ENCODE results near the gene MUC5B. TPM values are rescaled to one million over a fixed set of nuclear protein-coding genes. Genes with fewer than 3 reads are reported as not detected.
A peak's percentile ranks its signal among the peaks of the same experiment; 100 is the strongest.

Gene MUC5B
- total RNA-seq, 1 donor: not detected

DNA sequence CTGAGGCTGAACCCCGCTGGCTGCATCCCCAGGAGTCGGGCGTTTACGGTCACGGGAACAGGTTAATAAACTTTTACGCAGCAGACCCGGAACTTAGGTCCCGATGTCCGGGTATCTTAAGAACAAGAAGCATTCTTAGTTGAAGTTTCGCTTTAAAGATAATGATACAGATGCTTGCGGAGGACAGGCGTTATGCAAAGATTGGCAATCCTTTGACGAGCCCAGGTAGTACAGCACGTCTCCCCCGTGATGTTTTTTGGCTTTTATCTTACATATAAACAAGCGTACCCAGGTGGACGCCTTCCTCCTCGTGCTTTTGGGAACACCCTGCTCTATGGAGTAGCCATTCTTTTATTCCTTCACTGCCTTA lies 87.4 kb downstream of the MUC5B start:
- peak overlapping the region; percentile 68 for H3K4me3 ChIP-seq (ENCODE audit: low read depth, low read length)
- TF ChIP-seq, protein P1, sequence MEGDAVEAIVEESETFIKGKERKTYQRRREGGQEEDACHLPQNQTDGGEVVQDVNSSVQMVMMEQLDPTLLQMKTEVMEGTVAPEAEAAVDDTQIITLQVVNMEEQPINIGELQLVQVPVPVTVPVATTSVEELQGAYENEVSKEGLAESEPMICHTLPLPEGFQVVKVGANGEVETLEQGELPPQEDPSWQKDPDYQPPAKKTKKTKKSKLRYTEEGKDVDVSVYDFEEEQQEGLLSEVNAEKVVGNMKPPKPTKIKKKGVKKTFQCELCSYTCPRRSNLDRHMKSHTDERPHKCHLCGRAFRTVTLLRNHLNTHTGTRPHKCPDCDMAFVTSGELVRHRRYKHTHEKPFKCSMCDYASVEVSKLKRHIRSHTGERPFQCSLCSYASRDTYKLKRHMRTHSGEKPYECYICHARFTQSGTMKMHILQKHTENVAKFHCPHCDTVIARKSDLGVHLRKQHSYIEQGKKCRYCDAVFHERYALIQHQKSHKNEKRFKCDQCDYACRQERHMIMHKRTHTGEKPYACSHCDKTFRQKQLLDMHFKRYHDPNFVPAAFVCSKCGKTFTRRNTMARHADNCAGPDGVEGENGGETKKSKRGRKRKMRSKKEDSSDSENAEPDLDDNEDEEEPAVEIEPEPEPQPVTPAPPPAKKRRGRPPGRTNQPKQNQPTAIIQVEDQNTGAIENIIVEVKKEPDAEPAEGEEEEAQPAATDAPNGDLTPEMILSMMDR (IDR thresholded peaks at IDR 0.05; ENCODE audit: insufficient read depth, low read depth, low read length): no peak
- DNase-seq (ENCODE audit: low read depth): no peak

DNA sequence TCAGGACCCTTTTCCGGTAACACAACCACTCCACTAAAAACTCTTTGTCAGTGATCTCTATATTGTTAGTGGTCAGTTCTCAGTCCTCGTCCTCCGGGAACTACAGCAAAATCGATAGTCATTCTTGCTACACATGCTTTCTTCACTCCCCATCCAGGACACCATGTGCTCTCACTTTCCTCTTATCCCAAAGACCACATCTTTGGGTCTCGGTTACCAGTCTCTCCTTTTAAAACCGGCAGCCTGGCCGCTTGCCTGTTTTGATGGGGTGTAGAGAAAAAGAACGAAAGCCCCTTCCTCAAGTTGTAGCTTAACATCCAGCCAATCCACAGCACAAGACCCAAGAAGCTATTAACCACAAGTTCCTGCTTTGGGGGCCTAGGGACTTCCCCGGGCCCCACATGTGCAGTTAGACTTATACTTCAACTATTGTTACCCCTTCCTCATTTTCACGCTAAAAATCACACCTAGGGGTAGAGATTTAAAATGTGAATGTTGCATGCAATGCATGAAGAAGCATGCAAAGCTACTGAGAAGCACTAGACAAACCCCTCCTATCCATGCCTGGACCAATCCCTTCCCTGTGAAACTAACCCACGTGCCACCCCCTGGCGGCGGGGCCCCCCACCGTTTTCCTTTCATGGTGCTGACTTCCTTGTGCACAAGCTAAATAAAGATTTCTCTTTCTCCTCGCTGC lies 88.1 kb downstream of the MUC5B start:
- DNase-seq (ENCODE audit: low read depth): no peak
- H3K4me3 ChIP-seq (ENCODE audit: low read depth, low read length): no peak overlapping the region
- TF ChIP-seq, protein P1 (IDR thresholded peaks at IDR 0.05; ENCODE audit: insufficient read depth, low read depth, low read length): no peak

Small RNA genes lying within 50 kb of the gene (small RNA-seq; reads per million reads assigned to genes)
- gene MIR6744: not detected

Other genes starting within 250 kb of the MUC5B start
- gene MUC6, start 186.3 kb upstream of the MUC5B start, total RNA-seq: not detected in 2 replicates
- not detected in 2 replicates for gene MUC2, start 148.2 kb upstream of the MUC5B start, total RNA-seq
- gene MUC5AC, start 65.1 kb upstream of the MUC5B start, total RNA-seq: not detected in 2 replicates
- gene TOLLIP, start 86.6 kb downstream of the MUC5B start, total RNA-seq: 27.2 and 29.3 TPM in 2 replicates
- under 0.01 TPM in 2 replicates for gene BRSK2, start 166.9 kb downstream of the MUC5B start, total RNA-seq